IPS DF 6.9 (cell line): ENCODE results near the gene OR52K2.
"Not testable (repeated sequence)": the region's sequence is repeated elsewhere in the genome, so short reads cannot be mapped to it uniquely, and the experiment has no call there.

Experiments used
- DNase-seq: peaks from one replicate; pipeline ENCODE4 v3.0.0-alpha.2; 2013; ENCODE audit warnings: low read depth, low spot score
- H3K27ac ChIP-seq: one replicate; pipeline ENCODE4 v1.5.1; 2013; ENCODE audit warnings: low read length, control low read depth
- H3K27me3 ChIP-seq: 2 replicates; pipeline ENCODE4 v1.6.1; 2013; ENCODE audit warnings: mild to moderate bottlenecking, low read length; ENCODE audit not compliant: control insufficient read depth, insufficient read depth
- H3K36me3 ChIP-seq: 2 replicates; pipeline ENCODE4 v1.6.1; 2013; ENCODE audit warnings: low read length; ENCODE audit not compliant: control insufficient read depth, insufficient read depth
- H3K4me1 ChIP-seq: 2 replicates; pipeline ENCODE4 v1.6.1; 2013; ENCODE audit warnings: low read length; ENCODE audit not compliant: control insufficient read depth, insufficient read depth
- H3K4me3 ChIP-seq: 2 replicates; pipeline ENCODE4 v1.5.1; 2013; ENCODE audit warnings: mild to moderate bottlenecking, low read length
- H3K9me3 ChIP-seq: 2 replicates; pipeline ENCODE4 v1.6.1; 2013; ENCODE audit warnings: low read length, inconsistent platforms; ENCODE audit not compliant: control insufficient read depth, insufficient read depth
- WGBS: extraction: QIAGEN DNeasy Blood & Tissue Kit; methylation state at CpG from one replicate; pipeline ENCODE4 v1.1.7; 2013; ENCODE audit warnings: mixed read lengths, missing lambda C conversion rate; ENCODE audit not compliant: insufficient read length, insufficient coverage; 5-methylcytosine and 5-hydroxymethylcytosine counted together

OR52K2 gene

GRCh38 chr11:4448995-4449394, at the start of gene OR52K2:
OR52K2 (plus strand) TSS chr11:4449295; CDS start chr11:4449340, 45 bp downstream.
- H3K36me3 ChIP-seq = no peaks in the 10 kb centered on the region
- H3K27ac ChIP-seq = no peak within 1 kb of the TSS
- no peak for DNase-seq
- H3K4me3 ChIP-seq = no peak within 1 kb of the TSS
- H3K9me3 ChIP-seq = no peaks in the 10 kb centered on the region
- no peaks in the 10 kb centered on the region for H3K4me1 ChIP-seq
- H3K27me3 ChIP-seq = no peaks in the 10 kb centered on the region

- H3K4me3 ChIP-seq, H3K36me3 ChIP-seq, H3K9me3 ChIP-seq, DNase-seq, H3K27me3 ChIP-seq, H3K4me1 ChIP-seq, H3K27ac ChIP-seq: not testable (repeated sequence)
- no CpG with 5 or more reads among the region's 6 CpGs for WGBS
These were observed 42.9 kb upstream of the OR52K2 start for GRCh38 chr11:4406206-4406605.

DNA sequence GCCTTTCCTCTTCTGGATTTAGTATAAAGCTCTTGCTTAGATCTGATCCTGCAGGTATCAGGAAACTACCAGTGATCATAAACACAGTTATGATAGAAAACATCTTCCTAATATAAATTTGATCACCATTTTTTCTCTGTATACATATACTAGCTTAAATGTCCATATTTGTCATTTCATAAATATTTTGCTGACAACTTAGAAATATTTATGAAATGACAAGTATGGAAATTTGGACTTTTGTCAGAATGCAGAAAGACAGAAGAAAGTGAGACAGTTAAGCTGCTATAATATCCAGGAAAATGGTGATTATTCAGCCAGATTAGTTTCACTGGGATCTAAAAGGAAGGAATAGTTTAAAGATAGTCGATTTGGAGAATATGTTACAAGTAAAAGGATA, 32.8 kb upstream of the OR52K2 start:
- no peak overlapping the region for H3K27ac ChIP-seq
- H3K9me3 ChIP-seq = no peaks in the 10 kb centered on the region
- no peaks in the 10 kb centered on the region for H3K4me1 ChIP-seq
- 100% methylated on average over 1 of the region's 1 CpG for WGBS
- H3K4me3 ChIP-seq = no peak overlapping the region
- no peaks in the 10 kb centered on the region for H3K27me3 ChIP-seq
- H3K36me3 ChIP-seq = no peaks in the 10 kb centered on the region
- DNase-seq = no peak

- Histone ChIP-seq H3K36me3 (no peaks in the 10 kb centered on the region), H3K27ac (no peak overlapping the region), H3K4me1 (no peaks in the 10 kb centered on the region), H3K9me3 (no peaks in the 10 kb centered on the region), H3K4me3 (no peak overlapping the region), H3K27me3 (no peaks in the 10 kb centered on the region)
- no CpG with 5 or more reads among the region's 1 CpG for WGBS
- no peak for DNase-seq
These were observed 32.3 kb upstream of the OR52K2 start for GRCh38 chr11:4416816-4417215.

- no peak for DNase-seq
- H3K36me3 ChIP-seq = no peaks in the 10 kb centered on the region
- no peak overlapping the region for H3K4me3 ChIP-seq
- no peaks in the 10 kb centered on the region for H3K27me3 ChIP-seq
- WGBS = no CpG with 5 or more reads among the region's 8 CpGs
- H3K27ac ChIP-seq = no peak overlapping the region
- no peaks in the 10 kb centered on the region for H3K9me3 ChIP-seq
- H3K4me1 ChIP-seq = no peaks in the 10 kb centered on the region
These were observed 30.7 kb upstream of the OR52K2 start for GRCh38 chr11:4418403-4418802.

- no peak for DNase-seq
- Histone ChIP-seq H3K36me3 (no peaks in the 10 kb centered on the region), H3K4me1 (no peaks in the 10 kb centered on the region), H3K9me3 (no peaks in the 10 kb centered on the region), H3K27me3 (no peaks in the 10 kb centered on the region), H3K27ac (no peak overlapping the region), H3K4me3 (no peak overlapping the region)
- WGBS = no CpG with 5 or more reads among the region's 4 CpGs
These were observed 19.0 kb upstream of the OR52K2 start for GRCh38 chr11:4430051-4430450.

GRCh38 chr11:4433856-4434255, 15.2 kb upstream of the OR52K2 start:
- no peak for DNase-seq
- H3K4me1 ChIP-seq = no peaks in the 10 kb centered on the region
- H3K36me3 ChIP-seq = no peaks in the 10 kb centered on the region
- WGBS = no CpG with 5 or more reads among the region's 2 CpGs
- no peaks in the 10 kb centered on the region for H3K27me3 ChIP-seq
- H3K27ac ChIP-seq = no peak overlapping the region
- no peak overlapping the region for H3K4me3 ChIP-seq
- H3K9me3 ChIP-seq = no peaks in the 10 kb centered on the region

- Histone ChIP-seq H3K9me3 (no peaks in the 10 kb centered on the region), H3K36me3 (no peaks in the 10 kb centered on the region), H3K4me3 (no peak overlapping the region), H3K27ac (no peak overlapping the region), H3K4me1 (no peaks in the 10 kb centered on the region), H3K27me3 (no peaks in the 10 kb centered on the region)
- DNase-seq = no peak
- no CpG with 5 or more reads among the region's 1 CpG for WGBS
These were observed 12.7 kb upstream of the OR52K2 start for GRCh38 chr11:4436411-4436810.

DNA sequence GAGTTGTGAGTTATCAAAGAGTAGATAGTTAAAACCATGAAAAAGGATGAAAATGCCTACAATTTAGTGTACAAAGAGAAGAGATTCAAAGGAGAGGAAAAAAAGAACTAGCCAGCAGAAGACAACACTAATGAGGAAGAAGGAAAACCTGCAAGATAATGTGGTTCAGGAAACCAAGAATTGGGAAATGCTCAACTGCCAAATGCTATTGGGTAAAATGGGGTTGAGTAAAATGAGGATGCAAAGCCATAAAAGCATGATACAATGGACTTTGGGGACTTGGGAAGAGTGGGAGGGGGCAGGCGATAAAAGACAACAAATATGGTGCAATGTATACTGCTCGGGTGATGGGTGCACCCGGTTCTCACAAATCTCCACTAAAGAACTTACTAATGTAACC, 7.6 kb upstream of the OR52K2 start:
- no peak for DNase-seq
- no peak overlapping the region for H3K27ac ChIP-seq
- no peak overlapping the region for H3K4me3 ChIP-seq
- H3K4me1 ChIP-seq = no peaks in the 10 kb centered on the region
- H3K27me3 ChIP-seq = no peaks in the 10 kb centered on the region
- no peaks in the 10 kb centered on the region for H3K36me3 ChIP-seq
- no CpG with 5 or more reads among the region's 3 CpGs for WGBS
- H3K9me3 ChIP-seq = no peaks in the 10 kb centered on the region

GRCh38 chr11:4443232-4443891, 5.7 kb upstream of the OR52K2 start:
- Histone ChIP-seq H3K27ac (no peak overlapping the region), H3K9me3 (no peaks in the 10 kb centered on the region), H3K27me3 (no peaks in the 10 kb centered on the region), H3K36me3 (no peaks in the 10 kb centered on the region), H3K4me1 (no peaks in the 10 kb centered on the region), H3K4me3 (no peak overlapping the region)
- no CpG with 5 or more reads among the region's 3 CpGs for WGBS
- no peak for DNase-seq

- no peak for DNase-seq
- H3K27me3 ChIP-seq = no peaks in the 10 kb centered on the region
- H3K36me3 ChIP-seq = no peaks in the 10 kb centered on the region
- no peaks in the 10 kb centered on the region for H3K9me3 ChIP-seq
- no peak overlapping the region for H3K27ac ChIP-seq
- no CpG with 5 or more reads among the region's 3 CpGs for WGBS
- no peak overlapping the region for H3K4me3 ChIP-seq
- H3K4me1 ChIP-seq = no peaks in the 10 kb centered on the region
These were observed 4.0 kb downstream of the OR52K2 start for GRCh38 chr11:4453118-4453517.
